Germinal center (tissue), 1 donor: ENCODE data around the gene KCNK5.

Experiments
- DNase-seq: peaks from one replicate; pipeline ENCODE4 v3.0.0; 2012; ENCODE audit warnings: mixed read lengths, low spot score

The KCNK5 gene, protein sequence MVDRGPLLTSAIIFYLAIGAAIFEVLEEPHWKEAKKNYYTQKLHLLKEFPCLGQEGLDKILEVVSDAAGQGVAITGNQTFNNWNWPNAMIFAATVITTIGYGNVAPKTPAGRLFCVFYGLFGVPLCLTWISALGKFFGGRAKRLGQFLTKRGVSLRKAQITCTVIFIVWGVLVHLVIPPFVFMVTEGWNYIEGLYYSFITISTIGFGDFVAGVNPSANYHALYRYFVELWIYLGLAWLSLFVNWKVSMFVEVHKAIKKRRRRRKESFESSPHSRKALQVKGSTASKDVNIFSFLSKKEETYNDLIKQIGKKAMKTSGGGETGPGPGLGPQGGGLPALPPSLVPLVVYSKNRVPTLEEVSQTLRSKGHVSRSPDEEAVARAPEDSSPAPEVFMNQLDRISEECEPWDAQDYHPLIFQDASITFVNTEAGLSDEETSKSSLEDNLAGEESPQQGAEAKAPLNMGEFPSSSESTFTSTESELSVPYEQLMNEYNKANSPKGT

DNA sequence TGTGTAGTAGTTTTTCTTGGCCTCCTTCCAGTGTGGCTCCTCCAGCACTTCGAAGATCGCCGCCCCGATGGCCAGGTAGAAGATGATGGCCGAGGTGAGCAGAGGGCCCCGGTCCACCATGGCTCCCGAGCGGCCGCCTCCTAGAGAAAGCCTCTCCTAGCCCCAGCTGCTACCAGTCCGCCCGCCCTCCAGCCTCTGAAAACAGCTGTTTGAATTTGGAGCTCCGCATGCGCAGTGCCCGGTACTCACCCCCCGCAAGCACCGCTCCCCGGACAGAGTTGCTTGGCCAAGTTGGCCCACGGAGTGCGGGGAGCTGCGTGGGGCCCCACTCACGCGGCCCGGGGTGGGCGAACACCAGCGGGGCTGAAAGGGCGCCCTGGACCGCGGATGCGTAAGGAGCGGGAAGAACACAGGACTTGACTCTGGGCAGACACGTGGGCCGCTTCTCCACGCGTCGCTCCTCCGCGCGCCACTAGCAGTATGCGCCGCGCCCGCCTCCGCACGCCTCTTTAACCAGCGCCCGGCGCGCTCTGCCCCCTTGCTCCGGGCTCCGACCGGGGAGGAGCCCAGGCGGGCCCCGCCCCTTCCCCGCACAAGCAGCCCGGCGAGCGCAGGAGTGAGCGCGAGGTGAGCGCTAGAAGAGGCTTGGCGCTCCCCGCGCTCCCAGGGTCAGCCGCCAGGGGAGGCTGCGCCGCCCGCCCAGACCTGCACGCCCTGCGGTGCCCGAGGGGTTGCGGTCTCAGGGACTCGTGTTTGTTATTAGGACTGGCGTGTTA lies at the start of gene KCNK5:
TSS of gene KCNK5 (minus strand) at position 484 of the 776 bp plus-strand sequence. CDS start at position 120, 364 bp downstream.
- peak; percentile 80 for DNase-seq

DNA sequence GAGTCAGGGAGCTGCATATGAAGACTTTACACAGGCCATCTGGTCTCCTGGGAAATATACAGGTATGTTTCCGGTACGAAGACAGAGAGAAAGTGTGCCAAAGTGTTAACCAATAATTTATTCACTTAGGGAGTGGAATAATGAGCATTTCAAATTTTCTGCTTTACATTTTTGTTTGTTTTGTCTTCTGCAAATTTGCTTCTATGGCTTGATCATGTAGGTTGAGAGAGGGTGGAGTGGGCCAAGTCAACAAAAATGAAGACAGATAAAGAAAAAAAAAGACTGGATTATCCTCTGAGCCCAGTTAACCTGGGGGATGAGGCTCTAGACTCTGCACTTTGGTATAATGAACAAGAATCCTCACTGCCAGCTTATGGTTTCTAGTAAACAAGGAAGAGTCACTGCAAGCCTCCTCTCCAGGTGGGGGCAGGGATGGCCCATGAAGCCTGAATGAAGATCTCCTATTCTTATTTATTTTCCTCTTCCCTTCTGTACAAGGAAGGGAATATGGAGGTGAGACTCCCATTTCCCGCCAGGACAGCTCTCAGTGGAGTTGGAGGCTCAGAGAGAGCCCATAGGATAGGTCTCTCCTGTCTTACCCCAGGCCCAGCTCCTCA lies 47.2 kb upstream of the KCNK5 start:
- DNase-seq: no peak

DNA sequence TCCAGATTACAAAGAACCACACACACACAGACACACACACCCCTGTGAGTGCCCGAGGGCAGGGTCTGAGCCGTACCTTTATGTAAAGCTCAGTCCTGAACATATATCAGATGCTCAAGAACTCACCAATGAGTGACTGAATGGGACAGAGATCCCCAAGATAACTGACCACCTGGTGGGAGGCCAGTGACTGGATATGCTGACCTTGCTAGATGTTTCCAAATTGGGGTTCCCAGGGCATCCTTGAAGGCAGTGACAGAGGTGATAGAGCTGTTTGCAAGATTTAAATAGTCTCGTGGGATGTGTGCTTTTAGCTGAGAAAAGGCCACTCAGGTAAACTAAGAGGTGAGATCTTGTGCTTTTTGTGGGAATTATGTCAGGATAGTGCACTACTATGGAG lies 45.6 kb upstream of the KCNK5 start:
- DNase-seq: no peak

DNA sequence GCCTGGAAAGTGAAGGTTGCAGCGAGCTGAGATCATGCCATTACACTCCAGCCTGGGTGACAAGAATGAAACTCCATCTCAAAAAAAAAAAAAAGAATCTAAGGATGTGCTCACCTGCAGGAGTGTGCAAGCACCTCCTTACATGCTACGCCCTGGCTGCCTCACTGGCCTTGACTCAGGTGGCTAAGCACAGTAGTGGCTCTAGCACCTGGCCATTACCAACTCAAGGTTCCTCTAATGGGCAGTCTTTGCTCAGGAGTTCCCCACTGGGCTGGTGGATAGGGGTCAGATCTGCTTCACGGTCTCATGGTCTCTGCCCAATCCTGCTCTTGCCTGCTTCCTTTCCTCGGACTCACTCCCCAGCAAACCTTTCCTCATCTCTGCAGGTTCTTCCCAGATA lies 45.2 kb upstream of the KCNK5 start:
- no peak for DNase-seq

DNA sequence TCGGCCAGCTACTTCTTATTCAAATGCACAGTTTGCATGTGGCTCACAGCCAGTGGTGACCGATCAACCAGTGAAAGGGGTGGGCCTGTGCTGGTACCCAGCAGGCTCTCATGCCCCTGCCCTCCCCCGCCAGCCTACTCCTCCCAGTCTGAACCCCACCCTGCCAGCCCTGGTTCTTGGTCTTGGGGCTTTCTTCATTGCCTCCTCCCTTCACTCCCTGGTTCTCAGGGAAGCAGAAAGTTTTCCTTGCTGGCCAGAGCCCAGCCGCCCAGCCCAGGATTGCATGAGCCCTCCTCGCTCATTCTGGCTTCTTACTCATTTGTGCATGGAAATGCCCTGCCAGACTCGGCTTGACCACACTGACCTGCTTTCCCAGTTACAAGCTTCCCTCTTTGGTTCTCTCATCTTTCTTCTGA lies 44.1 kb upstream of the KCNK5 start:
- DNase-seq: no peak

DNA sequence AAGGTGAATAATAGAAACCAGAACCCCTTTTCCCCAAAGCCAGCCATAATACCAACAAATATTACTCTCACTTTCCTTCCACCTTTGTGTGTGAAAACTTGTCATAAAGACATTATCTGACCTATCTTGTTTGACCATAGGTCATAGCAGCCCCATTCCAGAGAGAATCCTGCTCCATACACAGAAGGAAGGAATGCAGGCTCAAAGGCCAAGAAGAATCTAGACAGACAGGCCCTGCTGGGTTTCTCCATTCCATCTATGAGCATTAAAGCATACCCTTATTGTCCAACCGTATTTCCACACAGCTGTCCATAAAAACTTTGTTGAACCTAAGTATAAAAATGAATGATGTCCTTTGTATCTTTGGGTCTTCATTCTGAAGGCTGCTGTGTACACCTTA lies 40.7 kb upstream of the KCNK5 start:
- DNase-seq: no peak

DNA sequence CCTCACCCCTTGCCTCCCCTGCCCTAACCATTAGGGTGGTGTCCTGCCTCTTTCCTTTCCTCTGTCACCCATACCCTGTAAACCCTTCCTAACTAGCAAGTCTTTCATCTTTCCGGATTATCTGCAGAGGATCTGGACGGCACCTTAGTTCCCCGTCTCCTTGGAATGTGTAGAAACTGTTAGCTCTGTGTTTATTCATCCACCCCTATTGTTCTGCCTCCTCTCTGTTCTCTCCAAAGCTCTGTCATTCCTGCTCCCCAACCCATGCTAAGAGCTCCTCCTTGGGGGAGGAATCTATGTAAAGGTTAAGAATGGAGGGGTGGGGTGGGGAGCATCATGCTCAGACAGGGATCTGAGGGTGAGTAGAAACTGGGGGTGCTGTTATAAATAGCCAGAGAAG lies 39.4 kb upstream of the KCNK5 start:
- no peak for DNase-seq

DNA sequence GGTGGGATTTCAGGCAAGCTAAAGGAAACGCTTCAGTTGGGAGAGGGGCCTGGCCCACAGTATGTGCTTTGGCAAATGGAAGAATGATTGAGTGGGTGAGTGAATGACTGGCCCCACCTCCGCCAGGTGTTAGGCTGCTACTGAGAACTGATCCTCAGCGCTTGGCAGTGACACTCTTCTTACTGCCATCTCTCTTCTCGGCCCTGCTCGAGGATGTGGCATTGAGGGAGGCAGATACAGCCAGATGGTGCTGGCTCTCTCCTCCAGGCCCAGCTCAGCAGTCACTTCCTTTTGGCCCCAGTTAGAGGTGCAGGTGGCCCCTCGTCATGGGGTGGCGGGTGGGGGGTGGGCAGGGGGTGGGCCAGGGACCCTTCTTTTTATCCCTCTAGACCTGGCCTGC lies 38.9 kb upstream of the KCNK5 start:
- no peak for DNase-seq

DNA sequence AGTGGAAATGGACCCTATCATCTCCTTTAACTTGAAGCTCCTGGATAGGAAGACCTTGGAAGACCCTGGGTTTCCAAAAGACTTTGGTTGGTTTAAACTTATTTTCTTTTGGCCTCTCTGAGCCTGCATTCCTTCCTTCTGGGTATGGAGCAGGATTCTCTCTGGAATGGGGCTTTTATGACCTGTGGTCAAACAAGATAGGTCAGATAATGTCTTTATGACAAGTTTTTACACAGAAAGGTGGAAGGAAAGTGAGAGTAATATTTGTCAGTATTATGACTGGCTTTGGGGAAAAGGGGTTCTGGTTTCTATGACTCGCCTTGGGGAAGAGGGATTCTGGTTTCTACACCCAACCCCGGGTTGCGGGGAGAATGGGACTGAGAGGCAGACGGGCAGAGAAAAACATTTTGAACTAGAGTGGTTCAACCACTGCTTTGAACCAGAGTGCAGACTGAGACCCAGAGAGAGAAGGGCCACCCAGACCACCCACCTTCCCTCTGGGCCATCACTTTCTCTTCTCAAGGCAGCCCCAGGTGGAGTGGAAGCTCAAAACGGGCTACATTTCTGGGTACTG lies 37.6 kb upstream of the KCNK5 start:
- no peak for DNase-seq

DNA sequence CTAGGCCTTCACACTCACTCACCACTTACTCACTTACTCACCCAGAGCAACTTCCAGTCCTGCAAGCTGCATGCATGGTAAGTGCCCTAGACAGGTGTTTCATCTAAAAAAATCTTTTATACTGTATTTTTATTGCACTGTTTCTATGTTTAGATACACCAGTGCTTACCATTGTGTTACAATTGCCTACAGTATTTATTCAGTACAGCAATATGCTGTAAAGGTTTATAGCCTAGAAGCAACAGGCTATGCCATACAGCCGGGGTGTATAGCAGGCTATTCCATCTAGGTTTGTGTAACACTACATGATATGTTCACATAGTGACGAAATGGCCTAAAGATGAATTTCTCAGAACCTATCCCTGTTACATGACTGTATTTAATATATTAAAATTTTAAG lies 37.1 kb upstream of the KCNK5 start:
- DNase-seq: no peak

DNA sequence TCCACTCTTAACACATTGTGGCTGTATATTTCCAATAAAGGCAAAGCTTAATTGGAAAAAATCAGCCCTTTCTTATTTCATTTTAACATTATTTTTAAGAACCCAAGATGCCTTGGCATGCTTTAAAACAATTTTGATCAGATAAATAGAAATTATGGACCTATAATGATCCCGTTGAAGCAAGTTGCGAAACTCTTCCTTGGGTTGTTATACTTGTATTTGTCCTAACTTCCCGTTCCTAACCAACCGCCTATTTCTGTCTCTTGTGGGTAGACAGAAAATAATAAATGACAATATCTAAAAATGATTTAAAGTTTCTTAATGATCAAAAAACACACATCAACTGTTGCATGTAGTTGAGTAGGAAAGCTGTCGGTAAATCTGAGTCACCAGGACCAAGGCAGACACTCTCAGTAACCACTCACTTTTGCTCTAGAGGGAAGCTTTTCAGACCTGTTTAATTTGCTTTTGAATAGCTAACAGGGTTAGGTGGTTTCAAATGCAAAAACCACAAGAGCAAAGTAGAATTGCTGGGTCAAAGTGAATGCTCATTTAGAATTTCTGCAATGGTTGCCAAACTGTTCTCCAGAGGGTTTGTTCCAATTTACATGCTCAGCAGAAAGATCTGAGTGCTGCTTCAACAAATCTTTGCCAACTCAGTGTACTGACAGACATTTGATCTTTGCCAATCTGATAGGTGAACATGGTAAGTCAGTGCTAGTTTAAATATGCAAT lies 34.2 kb upstream of the KCNK5 start:
- DNase-seq: no peak

DNA sequence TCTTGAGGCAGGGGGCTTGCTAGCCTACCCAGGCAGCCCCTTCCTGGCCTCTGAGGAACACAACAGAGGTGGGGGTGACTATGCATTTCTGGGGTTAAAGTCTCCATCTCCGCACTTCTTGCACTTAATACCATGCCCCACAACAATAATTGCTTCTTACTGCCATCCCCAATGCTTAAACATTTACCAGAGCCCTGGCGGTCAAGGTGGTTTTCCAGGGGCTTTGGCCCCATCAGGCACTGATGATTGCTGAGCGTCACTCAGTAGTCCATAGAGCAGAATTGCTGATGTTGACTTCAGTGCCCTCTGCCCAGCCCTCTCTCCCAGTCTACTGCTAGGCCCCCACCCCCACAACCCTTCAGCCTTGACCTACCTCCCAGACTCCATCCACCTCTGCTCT lies 32.5 kb upstream of the KCNK5 start:
- DNase-seq: no peak

DNA sequence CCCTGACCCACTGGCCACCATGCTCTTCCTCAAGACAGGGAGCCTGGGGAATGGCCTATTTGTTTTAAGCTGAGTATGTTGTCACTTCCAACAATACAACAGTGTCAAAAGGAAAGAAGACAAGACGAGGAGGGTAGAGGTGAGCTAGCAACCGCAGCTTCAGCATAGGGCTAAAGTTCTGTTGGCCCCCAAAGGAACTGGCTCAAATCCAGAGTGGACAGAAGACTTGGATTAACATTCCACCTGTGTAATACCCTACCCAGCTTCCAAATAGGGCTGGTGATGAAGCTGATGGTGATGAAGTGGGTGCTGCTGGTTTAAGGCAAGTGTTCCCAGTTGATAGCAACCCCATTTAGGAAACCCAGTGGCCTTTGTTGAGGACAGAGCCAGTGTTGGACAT lies 31.7 kb upstream of the KCNK5 start:
- DNase-seq: no peak

DNA sequence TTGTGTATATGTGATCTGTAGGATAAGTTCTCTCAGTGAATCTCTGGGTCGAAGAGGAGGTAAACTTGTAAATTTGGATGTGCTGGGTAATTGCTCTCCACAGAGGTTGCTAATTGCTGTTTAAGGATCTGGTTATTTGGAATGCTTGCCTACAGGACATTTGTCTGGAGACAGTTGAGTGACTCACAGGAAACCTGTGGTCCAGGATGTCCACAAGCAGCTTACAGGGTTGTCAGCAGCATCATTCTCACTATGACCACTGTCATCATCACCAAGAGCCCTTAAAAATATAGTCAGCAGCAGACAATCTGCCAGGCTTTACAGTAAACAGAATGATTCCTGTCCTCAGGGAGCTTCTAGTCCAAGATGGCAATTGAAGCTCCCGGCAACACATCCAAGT lies 31.2 kb upstream of the KCNK5 start:
- DNase-seq: no peak

DNA sequence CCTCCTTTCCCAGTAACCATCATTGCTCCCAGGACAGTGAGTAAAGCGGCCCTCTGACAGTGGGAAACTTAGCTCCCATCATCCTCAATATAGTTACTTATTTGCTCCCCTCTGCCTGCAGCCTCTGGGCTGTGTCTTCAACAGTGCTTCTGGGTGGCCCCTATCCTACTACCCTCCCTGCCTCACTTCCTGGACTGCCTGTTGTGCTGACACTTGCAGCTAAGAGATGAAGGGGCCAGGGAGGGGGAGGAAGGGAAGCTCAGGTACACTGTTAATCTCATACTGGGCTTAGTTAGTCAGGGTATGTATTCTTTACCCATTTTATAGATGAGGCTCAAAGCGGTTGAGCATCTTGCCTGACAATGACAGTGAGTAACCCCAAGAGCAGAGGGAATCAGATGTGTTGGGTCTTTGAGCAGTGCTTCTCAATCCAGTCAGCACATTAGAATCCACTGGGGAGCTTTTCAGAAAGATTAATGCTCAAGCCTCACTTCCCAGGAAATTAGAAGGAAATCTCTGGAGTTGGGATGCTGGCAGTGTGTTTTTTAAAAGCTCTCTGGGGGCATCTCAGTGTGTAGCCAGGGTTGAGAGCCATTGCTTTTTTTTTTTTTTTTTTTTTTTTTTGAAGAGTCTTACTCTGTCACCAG lies 27.1 kb upstream of the KCNK5 start:
- DNase-seq: no peak

DNA sequence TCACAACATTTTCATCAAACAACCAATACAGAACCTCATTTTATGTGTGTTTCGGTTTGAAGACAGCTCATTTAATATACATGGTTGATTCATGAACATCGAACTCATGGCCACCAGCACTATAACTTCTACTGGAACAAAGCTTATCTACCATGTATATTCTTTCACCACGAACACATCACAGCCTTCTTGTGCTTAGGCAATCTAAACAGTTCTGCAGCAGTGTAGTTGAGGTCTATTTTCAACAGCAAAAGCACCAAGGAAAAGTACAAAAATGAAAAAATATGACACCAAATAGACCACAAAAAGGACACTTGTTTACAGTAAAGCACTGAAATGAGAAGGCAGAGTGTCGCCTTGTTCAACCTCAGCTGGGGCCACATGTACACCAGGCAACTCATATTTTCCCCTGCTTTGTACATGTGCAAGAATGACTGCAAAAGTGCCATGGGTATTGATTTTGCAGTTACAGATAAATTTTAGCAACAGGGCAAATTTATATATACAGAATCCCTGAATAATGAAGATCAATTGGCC lies 25.8 kb upstream of the KCNK5 start:
- no peak for DNase-seq

DNA sequence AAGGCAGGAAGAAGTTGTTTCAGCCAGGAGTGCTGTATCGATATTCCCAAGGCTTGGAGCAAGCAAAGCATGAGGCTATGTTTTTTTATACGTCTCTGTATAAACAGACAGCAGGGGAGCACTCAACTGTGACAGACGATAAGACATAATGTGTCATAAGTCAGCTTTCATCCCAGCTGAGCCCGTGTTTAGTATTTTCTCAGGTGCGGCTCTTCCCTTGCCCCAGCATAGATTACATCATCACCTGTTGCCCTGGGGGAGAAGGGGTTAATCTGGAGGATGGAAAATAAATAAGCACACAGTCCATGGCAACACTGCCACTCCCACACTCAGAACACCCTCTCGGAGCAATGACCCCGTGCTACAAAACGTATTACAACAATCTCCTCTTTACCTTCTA lies 22.1 kb upstream of the KCNK5 start:
- DNase-seq: no peak

DNA sequence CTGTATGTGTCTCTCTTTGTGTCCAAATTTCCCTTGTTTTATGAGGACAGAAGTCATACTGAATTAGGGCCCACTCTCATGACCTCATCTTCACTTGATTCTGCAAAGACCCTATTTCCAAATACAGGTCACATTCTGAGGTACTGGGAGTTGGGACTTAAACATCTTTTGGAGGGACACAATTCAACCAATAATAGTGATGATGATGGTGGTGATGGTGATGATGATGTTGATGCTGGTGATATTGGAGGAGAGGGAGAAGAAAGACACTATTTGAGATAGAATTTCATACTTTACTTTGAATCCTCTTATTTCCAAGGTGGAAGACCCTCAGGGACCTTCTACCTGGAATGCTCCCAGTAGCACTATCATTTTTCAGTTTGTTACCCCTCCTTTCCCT lies 21.2 kb upstream of the KCNK5 start:
- DNase-seq: no peak

DNA sequence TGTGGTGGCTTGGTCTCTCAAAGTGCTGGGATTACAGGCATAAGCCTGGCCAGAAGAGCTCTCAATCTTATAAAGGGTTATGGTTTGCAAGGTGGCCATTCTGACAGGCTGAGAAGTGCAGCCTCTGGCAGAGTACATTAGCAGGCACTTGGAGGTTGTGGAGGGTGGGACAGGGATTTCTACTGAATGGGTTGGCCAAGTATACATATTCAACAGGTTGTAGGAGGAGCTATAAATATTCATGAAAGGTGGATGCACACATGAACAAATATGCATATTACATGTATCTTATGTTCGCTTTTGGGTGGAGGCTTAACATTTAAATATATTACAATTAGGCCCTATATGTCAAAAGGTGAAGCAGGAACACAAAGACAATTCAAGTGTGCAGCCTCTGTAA lies 20.0 kb upstream of the KCNK5 start:
- no peak for DNase-seq

DNA sequence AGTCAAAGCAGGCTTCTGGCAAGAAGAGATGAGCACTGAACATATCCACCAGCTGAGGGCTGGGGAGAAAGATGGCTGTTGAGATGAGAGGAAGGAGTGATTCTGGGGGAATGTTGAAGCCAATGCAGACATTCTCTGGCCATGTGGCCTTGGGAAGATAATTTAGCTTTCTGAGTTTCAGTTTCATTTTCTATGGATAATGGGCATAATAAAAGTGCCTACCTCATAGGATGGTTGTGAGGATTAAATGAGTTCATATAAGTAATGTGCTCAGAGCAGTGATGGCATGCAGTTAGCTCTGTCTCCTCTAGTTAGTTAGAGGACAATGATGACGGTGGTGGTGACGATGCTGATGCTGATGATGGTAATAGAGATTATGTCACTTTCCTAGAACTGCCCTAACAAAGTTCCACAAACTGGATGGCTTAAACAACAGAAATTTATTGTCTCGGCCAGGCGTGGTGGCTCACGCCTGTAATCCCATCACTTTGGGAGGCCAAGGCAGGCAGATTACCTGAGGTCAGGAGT lies 18.5 kb upstream of the KCNK5 start:
- DNase-seq: no peak

DNA sequence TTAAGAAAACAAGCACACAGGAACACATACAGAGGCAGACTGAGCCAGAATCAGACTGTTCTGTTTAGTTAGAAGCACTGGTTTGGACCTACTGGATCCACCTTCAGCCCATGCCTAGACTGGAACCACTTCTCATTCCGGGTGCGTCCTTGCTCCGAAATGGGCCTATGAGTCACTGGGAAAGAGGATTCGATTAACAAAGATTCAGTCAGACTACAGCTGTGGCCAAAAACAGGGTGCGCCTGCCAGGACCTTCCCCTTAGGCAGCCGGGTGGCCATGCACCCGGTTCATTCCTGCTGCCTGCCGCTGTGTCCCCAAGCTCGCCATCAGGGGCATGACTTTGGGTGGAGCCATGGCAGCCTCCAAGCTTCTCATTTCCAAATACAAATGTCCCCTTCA lies 14.5 kb upstream of the KCNK5 start:
- no peak for DNase-seq
